PC-9 (cell line): ENCODE results near the gene CNTN5.

Source experiments
- EZH2 ChIP-seq: fragments of 200-600 bp; sonication (generic); IDR thresholded peaks from 2 replicates; pipeline ENCODE4 v1.8.0; 2017; ENCODE audit warnings: antibody characterized with exemption, low read depth
- TF ChIP-seq, protein P1 (sequence below): fragments of 200-600 bp; sonication (generic); conservative IDR thresholded peaks from 2 replicates; pipeline ENCODE4 v1.6.1; 2017; ENCODE audit warnings: mixed run types, antibody characterized with exemption, mild to moderate bottlenecking, moderate library complexity

DNA sequence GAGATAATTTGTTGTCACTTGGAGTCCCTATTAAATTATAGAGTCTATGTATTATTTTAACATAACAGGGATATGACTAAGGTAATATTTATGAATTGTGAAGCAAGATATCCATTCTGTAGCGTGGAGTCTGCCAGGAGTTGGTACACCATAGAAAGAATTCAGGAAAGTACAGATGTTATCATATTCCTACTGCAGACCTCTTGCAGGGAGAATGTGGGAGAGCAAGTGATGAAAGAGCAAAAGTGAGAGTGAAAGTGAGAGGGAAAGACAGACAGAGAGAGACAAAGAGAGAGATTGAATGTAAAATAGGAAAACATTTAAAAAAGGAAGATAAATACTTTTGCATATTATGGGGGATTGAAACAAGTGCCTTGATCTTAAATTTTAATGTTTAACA, 468.8 kb downstream of the CNTN5 start:
- TF ChIP-seq, protein P1, sequence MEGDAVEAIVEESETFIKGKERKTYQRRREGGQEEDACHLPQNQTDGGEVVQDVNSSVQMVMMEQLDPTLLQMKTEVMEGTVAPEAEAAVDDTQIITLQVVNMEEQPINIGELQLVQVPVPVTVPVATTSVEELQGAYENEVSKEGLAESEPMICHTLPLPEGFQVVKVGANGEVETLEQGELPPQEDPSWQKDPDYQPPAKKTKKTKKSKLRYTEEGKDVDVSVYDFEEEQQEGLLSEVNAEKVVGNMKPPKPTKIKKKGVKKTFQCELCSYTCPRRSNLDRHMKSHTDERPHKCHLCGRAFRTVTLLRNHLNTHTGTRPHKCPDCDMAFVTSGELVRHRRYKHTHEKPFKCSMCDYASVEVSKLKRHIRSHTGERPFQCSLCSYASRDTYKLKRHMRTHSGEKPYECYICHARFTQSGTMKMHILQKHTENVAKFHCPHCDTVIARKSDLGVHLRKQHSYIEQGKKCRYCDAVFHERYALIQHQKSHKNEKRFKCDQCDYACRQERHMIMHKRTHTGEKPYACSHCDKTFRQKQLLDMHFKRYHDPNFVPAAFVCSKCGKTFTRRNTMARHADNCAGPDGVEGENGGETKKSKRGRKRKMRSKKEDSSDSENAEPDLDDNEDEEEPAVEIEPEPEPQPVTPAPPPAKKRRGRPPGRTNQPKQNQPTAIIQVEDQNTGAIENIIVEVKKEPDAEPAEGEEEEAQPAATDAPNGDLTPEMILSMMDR = no peak
- TF ChIP-seq EZH2 = no peak
